GM19467 (cell line): ENCODE measurements around the gene KDM2A.
A peak's percentile ranks its signal among the peaks of the same experiment; 100 is the strongest.

ENCODE experiments used
- ATAC-seq: cut with Tn5 transposase; IDR thresholded peaks from one replicate; pipeline ENCODE4 v1.9.1; 2021; ENCODE audit warnings: mild to moderate bottlenecking, moderate library complexity; ENCODE audit not compliant: unreplicated experiment

The KDM2A gene

DNA sequence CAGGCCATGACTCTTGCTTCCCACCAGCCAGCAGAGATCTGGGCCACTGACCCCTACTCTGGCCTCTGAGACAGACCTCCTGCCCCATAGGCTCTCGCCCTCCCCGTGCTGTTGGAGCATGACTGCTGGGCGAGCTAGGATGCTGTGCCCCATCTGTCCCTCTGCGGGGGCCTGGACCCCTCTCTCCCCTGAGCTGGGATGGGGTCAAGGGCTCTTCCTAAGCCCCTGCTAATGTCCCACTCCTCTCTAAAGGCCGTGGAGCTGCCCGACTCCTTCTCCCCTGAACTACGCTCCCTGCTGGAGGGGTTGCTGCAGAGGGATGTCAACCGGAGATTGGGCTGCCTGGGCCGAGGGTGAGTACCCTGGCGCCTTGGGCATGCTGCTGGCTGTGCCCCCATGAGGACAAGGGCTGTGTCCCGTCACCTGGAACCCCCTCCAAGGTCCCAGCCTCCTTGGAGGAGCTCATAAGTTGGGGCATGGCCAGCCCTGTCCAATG is 163.9 kb downstream of the KDM2A start:
- ATAC-seq = no peak

DNA sequence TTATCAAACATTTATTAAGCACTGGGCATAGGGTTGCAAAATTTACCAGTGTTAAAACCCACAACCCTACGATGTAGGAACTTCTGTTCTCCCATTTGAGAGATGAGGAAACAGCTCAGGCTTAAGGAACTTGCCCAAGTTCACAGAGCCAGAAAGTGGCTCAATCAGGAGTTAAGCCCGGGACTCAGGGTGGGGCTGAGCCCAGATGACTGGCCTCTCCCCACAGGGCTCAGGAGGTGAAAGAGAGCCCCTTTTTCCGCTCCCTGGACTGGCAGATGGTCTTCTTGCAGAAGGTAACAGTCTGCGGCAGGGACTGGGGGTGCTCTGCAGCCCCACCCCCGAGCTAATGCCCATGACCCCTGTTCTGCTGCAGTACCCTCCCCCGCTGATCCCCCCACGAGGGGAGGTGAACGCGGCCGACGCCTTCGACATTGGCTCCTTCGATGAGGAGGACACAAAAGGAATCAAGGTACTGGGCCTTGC is 164.5 kb downstream of the KDM2A start:
- no peak for ATAC-seq

DNA sequence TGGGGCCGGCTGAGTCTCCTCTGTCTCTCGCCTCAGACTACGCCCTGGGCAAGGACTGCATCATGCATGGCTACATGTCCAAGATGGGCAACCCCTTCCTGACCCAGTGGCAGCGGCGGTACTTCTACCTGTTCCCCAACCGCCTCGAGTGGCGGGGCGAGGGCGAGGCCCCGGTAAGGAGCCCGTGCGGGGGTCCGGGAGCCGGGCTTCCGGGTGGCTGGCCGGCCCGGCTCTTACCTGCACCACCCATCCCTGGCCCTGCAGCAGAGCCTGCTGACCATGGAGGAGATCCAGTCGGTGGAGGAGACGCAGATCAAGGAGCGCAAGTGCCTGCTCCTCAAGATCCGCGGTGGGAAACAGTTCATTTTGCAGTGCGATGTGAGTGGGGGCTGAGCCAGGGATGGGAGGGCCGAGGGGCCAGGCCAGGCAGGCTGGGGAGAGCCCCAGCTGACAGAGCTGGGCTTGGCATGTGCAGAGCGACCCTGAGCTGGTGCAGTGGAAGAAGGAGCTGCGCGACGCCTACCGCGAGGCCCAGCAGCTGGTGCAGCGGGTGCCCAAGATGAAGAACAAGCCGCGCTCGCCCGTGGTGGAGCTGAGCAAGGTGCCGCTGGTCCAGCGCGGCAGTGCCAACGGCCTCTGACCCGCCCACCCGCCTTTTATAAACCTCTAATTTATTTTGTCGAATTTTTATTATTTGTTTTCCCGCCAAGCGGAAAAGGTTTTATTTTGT is 165.9 kb downstream of the KDM2A start:
- ATAC-seq = no peak

- no peak for ATAC-seq
Measured at GRCh38 chr11:67285541-67286498, 166.8 kb downstream of the KDM2A start.

DNA sequence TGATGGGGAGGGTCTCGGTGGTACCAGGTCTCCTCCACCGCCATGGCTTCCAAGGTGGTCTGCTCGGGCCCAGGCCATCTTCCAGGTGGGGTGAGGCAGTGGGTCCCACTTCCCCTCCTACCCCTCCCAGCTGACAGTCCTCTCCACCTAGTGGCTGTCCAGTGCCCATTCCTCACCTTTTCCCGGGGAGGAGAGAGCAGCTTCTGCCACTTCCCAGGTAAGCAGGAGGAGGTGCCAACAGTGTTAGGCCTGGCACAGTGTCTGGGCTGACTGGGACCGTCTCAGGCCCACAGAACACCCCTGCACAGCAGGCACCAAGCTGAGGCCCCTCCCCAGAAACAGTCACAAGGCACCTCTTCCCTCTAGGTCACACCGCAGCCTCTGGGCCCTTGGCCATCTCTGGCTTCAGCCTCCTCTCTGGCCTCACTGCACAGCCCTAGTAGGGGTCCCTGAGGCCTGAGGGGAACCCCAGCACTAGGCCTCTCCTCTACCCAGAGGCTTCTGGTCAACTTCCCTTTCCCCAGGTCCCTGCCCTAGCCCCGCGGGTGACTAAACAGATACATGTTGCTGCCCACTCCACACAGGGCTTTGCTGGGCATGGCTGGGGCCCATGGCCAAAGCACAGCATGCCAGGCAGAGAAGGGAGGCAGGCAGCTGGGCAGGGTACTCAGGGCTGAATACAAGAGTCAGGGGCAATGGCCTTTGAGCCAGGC is 167.7 kb downstream of the KDM2A start:
- no peak for ATAC-seq

GRCh38 chr11:67287355-67288197 is 168.5 kb downstream of the KDM2A start:
- ATAC-seq = no peak

DNA sequence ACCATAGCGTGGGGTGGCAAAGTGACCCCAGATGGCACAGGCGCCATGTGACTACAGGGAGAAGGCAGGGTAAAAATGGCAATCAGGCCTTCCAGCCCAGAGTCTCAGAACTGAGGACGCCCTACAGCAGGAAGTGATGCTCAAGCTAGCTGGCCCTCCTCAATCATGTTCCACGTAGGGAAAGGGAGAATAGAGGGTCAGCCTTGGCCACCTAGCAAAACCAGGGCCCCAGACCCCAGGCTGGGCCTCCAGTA is 169.1 kb downstream of the KDM2A start:
- peak; percentile 5 for ATAC-seq

GRCh38 chr11:67288452-67289225 is 169.6 kb downstream of the KDM2A start:
- ATAC-seq = peak; percentile 54

DNA sequence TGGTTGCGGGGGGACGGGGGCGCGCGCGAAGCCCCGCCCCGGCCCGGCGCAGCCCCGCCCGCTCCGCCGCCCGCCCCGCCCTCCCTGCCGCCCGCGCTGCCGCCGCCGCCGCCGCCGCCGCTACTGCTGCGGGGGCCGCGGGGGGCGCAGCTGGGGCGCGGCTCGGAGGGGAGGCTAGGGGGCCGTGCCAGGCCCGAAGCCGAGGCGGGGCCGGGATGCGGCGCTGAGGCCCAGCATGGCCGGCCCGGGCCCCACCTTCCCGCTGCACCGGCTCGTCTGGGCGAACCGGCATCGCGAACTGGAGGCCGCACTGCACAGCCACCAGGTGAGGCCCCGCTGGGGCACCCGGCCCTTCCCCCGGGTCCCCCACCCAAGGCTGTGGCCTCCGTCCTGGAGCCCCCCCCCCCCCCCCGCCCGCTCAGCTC is 170.2 kb downstream of the KDM2A start, which contains the start of gene ANKRD13D:
TSS of gene ANKRD13D (plus strand) at position 78 of the 425 bp plus-strand sequence. CDS start at position 236, 158 bp downstream.
- peak; percentile 27 for ATAC-seq

DNA sequence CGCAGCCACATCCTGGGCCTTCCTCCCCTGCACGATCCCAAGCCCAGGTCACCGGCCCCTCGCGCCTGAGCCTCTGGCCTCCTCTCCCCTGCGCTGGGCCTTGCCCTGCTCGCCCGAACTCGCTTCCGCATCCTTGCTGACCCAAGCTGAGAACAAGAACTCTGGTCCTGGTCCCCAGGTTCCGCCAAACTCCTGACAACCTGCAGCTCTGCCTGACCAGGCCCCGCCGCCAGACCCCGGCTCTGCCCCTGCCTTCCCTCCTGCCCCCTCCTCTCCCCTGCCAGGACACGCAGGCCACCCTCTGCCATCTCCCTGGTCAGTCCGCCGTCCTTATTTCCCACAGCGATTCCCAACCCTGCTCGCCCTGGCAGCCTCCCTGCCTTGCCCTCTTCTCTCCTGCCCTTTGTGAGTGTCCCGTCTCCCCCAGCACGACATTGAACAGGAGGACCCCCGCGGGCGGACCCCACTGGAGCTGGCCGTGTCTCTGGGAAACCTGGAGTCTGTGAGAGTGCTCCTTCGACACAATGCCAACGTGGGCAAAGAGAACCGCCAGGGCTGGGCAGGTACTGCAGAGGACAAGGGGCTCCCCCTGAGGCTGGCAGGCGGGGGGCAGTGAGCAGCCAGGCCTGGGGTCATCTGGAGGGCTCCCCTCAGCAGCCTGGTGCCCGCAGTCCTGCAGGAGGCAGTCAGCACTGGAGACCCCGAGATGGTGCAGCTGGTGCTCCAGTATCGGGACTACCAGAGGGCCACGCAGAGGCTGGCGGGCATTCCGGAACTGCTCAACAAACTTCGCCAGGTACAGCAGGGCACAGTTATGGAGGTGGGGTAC is 170.8 kb downstream of the KDM2A start:
- ATAC-seq = no peak

GRCh38 chr11:67290801-67291200 is 171.7 kb downstream of the KDM2A start:
- ATAC-seq = no peak

DNA sequence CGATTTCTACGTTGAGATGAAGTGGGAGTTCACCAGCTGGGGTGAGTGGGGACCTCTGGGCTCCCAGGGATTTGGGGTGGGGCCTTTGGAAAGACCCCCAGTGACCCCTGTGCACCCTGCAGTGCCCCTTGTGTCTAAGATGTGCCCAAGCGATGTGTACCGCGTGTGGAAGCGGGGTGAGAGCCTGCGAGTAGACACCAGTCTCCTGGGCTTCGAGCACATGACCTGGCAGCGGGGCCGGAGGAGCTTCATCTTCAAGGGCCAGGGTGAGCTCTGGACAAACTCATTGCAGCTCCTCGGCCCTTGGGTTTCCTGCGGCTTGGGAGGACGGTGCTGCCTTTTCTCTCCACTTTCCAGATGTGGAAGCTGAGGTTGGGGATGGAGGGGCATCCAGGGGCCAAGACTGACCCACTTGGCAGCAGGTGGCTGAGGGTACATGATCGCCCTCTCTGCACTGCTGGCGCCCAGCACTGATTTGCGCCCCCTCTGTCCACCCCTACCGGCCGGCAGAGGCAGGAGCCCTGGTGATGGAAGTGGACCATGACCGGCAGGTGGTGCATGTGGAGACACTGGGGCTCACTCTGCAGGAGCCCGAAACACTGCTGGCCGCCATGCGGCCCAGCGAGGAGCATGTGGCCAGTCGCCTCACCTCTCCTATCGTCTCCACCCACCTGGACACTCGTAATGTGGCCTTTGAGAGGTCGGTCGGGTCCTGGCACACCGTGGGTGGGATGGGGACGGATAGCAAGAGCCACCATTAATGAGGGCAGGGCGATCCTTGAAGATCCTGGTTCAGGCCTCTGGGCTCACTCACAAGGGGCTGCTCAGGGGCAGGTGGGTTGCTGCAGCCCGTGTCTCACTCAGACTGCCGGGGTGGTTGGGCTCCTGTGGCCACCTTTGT is 172.7 kb downstream of the KDM2A start:
- no peak for ATAC-seq

DNA sequence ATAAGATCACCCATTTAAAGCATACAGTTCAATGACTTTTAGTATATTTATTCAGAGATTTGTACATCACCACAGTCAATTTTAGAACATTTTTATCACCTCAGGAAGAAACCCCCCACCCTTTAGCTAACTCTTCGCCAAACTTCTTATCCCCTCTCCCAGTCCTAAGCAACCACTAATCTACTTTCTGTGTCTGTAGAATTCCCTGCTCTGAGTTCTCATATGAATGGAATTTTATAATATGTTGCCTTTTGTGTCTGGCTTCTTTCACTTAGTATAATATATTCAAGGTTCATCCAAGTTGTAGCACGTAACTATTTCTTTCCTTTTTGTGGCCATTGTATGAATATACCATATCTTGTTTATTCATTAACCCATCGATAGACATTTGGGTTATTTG is 173.6 kb downstream of the KDM2A start:
- ATAC-seq = no peak

DNA sequence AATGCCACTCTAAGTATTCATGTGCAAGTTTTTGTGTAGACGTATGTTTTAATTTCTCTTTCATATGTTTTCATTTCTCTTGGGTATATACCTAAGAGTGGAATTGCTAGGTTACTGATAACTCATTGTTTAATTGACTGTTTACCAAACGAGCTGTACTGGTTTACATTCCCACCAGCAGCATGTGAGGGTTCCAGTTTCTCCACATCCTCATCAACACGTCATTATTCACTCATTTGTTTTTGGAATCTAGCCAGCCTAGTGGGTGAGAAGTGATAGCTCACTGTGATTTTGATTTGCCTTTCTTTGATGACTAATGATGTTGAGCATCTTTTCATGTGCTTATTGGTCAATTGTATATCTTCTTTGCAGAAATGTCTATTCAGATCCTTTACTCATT is 174.0 kb downstream of the KDM2A start:
- ATAC-seq = no peak

DNA sequence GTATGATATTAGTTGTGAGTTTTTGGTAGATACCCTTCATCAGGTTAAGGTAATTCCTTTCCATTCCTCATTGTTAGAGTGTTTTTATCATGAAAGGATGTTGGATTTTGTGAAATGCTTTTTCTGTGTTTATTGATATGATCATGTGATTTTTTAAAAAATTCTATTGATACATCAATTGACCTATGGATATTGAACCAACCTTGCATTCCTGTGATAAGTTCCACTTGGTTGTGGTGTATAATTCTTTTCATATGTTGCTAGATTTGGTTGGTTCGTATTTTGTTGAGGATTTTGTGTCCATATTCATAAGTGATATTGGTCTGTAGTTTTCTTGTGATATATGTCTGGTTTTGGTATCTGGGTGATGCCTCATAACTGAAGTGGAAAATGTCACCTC is 176.8 kb downstream of the KDM2A start:
- no peak for ATAC-seq

DNA sequence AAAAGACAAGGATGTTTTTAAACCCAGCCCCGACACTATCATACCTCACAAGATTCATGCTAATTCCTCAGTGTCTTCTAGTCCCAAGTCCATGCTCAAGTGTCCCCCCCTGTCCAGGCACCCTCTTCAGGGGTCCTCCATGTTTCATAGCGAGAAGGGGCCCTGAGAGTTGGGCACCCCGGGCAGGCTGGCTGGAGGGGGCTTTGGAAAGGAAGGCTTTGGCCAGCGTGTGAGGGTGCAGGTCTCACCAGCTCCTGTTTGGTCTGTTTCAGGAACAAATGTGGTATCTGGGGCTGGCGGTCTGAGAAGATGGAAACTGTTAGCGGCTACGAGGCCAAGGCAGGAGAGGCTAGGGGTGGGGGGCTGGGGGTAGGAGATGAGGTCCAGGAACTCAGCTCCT is 179.7 kb downstream of the KDM2A start:
- no peak for ATAC-seq

DNA sequence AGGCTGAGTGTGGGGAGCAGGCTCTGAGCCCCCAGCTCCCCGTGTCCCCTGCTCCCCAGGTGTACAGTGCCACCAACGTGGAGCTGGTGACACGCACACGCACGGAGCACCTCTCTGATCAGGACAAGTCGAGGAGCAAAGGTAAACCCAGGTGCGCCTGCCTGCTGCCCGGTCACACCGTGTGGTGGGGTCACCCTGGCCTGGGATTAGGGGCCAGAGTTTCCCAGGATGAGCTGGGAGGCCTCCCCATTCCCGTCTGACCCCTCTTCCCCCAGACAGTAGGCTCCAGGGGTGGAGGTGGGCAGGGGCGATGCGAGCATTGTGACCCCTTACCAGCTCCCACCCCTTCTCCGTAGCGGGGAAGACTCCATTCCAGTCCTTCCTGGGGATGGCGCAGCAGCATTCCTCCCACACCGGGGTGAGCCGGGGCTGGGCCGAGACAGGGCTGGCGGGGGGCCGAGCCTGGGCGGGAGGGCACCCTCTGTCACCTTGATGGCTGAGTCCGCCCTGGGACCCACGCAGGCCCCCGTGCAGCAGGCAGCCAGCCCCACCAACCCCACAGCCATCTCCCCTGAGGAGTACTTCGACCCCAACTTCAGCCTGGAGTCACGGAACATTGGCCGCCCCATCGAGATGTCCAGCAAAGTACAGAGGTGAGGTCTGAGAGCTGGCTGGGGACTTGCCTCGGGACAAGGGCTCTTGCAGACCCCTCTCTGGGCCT is 180.6 kb downstream of the KDM2A start:
- ATAC-seq = no peak
